NCI-H524 (cell line): Measurements from ENCODE around the gene ST6GALNAC6.
"Not testable (repeated sequence)": the region's sequence is repeated elsewhere in the genome, so short reads cannot be mapped to it uniquely, and the experiment has no call there.

Experiments used
- DNase-seq, 2 experiments: peaks; one replicate each; lab custom pipeline; 2025; lab: John Stamatoyannopoulos, UW

Gene ST6GALNAC6

GRCh38 chr9:127854960-127855359 lies 44.4 kb downstream of the ST6GALNAC6 start:
- DNase-seq = no peak

GRCh38 chr9:127854184-127854806 lies 45.1 kb downstream of the ST6GALNAC6 start, which contains the start of gene ENG:
ENG (minus strand) TSS chr9:127854658; CDS start chr9:127854355, 303 bp downstream.
- DNase-seq = no peak

GRCh38 chr9:127853312-127854183 lies 45.9 kb downstream of the ST6GALNAC6 start:
- DNase-seq = no peak

GRCh38 chr9:127852829-127853228 lies 46.6 kb downstream of the ST6GALNAC6 start:
- DNase-seq = no peak

- DNase-seq = no peak
Measured at GRCh38 chr9:127850286-127850830, 49.0 kb downstream of the ST6GALNAC6 start.

- DNase-seq = no peak
Measured at GRCh38 chr9:127848756-127849504, 50.5 kb downstream of the ST6GALNAC6 start.

GRCh38 chr9:127847833-127848755 lies 51.3 kb downstream of the ST6GALNAC6 start:
- DNase-seq = no peak

- DNase-seq = peak; percentile 27 to 48
Measured at GRCh38 chr9:127847178-127847510, 52.3 kb downstream of the ST6GALNAC6 start.

- DNase-seq = no peak
Measured at GRCh38 chr9:127846443-127847177, 52.8 kb downstream of the ST6GALNAC6 start.

- not testable (repeated sequence) for DNase-seq
Measured at GRCh38 chr9:127845619-127846018, 53.8 kb downstream of the ST6GALNAC6 start.

- DNase-seq = no peak
Measured at GRCh38 chr9:127844821-127845359, 54.5 kb downstream of the ST6GALNAC6 start.

GRCh38 chr9:127841087-127841835 lies 58.1 kb downstream of the ST6GALNAC6 start:
- no peak for DNase-seq

- DNase-seq = no peak
Measured at GRCh38 chr9:127838375-127839078, 60.9 kb downstream of the ST6GALNAC6 start.

GRCh38 chr9:127837346-127837745 lies 62.1 kb downstream of the ST6GALNAC6 start:
- no peak for DNase-seq

GRCh38 chr9:127836561-127836960 lies 62.8 kb downstream of the ST6GALNAC6 start:
- DNase-seq = not testable (repeated sequence)

- no peak for DNase-seq
Measured at GRCh38 chr9:127835991-127836516, 63.3 kb downstream of the ST6GALNAC6 start.
